ENCODE data around the gene CSRP1.

The CSRP1 gene

GRCh38 chr1:201542309-201543035 lies 35.5 kb upstream of the CSRP1 start:
- peak overlapping the region in 1 of 2 donors; percentile 32 for H3K4me3 ChIP-seq (replicated peaks in 1 of 2; ENCODE audit: low read depth in 2 of 2, low read length in 2 of 2)
- peak; percentile 68 to 90 for DNase-seq (ENCODE audit: low read depth in 2 of 2)

DNA sequence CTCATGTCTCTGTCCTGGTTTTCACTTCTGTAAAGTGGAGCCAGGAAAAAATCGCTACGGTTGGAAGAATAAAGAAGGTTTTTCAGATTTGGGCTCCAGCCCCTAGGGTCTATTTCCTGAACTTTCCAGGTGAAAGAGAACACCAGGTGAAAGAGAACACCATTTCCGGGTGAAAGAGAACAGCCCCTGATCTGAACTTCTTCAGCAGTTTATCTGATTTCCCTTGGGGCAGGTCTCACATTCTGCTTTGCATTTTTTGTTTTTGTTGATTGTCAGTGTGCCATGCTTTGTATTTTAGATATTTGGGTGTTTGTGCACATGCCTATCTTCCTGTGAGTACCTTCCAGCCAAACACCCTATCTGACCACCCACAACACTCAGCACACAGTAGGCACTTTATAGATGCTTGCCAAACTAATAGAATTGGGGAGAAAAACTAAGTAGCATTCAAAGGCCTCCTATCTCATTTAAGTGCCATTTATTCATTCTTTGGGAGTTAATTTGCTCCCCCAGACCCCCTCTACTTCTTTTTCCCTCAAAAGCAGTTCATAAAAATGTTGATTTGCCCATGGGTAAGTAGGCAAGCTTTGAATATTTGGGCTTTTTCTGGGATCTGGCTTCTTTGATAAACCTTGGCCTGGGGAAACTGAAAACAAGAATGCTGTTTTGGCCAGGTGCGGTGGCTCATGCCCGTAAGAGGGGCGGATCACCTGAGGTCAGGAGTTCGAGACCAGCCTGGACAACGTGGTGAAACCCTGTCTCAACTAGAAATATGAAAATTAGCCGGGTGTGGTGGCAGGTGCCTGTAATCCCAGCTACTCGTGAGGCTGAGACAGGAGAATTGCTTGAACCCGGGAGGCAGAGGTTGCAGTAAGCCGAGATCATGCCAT lies 34.2 kb upstream of the CSRP1 start:
- TF ChIP-seq CTCF (IDR thresholded peaks at IDR 0.05; ENCODE audit: low read depth, low read length) = no peak
- no peak for DNase-seq (ENCODE audit: low read depth in 2 of 2)
- peak overlapping the region in 1 of 2 donors; percentile 71 for H3K4me3 ChIP-seq (replicated peaks in 1 of 2; ENCODE audit: low read depth in 2 of 2, low read length in 2 of 2)

More at GRCh38 chr1:201542309-201543035, 35.5 kb upstream of the CSRP1 start:
- no peak for TF ChIP-seq CTCF (IDR thresholded peaks at IDR 0.05; ENCODE audit: low read depth, low read length)

GRCh38 chr1:201539561-201540431 lies 32.9 kb upstream of the CSRP1 start:
- no peak for TF ChIP-seq CTCF (IDR thresholded peaks at IDR 0.05; ENCODE audit: low read depth, low read length)
- peak overlapping the region; percentile 71 to 77 for H3K4me3 ChIP-seq (replicated peaks in 1 of 2; ENCODE audit: low read depth in 2 of 2, low read length in 2 of 2)

DNA sequence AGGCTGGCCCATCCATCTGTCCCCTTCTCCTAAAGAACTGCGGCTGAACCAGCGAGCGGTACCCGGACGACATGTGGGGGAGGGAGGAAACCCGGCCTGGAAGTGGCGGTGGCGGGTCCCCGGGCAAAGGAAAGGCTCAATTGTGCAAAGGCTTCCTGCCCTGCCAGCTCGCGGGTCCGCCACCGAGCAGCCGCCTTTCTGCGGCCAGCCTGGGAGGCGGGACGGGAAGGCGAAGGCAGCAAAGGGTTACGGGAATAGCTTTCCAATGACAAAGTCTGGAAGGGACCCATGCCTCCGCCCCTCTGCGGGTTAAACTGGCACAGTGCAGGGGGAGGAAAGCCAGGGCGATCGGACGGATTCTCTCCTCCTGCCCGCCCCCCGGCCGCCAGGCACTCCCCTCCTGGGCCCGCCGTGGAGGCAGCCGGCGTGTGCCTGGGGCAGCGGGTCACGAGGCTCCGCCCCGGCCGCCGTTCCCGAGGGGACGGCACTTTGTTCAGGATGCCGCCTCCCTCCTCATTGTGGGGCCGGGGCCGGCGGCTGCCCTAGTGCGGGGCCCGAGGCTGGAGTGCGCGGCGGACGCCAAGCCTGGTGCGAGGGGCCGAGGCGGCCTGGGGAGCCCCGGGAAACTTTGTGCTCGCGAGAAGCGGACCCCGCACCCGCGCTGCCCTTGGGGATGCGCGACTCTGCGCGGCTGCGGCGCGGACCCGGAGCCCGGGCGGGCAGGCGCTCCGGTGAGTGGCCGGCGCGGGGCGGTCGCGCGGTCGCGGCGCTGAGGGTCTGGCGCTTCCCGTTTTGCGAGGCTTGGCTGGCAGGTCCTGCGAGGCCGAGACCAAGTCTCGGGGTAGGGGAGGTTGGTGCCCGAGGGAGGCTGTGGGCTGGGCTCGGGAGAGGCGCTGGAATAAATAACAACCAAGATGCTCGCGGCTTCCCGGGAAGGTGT lies 32.0 kb upstream of the CSRP1 start, which contains the start of gene NAV1:
Gene NAV1 (plus strand): TSS at position 516 of the 940 bp plus-strand sequence. CDS start 83,758 bp downstream, outside the sequence.
- H3K4me3 ChIP-seq (replicated peaks in 1 of 2; ENCODE audit: low read depth in 2 of 2, low read length in 2 of 2) = peak within 1 kb of the TSS; percentile 71 to 77

More at GRCh38 chr1:201539561-201540431, 32.9 kb upstream of the CSRP1 start:
- DNase-seq (ENCODE audit: low read depth in 2 of 2) = peak in 1 of 2 donors; percentile 64

More for the DNA sequence above, 32.0 kb upstream of the CSRP1 start, which contains the start of gene NAV1:
- peak; percentile 78 to 87 for DNase-seq (ENCODE audit: low read depth in 2 of 2)
- peak; percentile 3 for TF ChIP-seq CTCF (IDR thresholded peaks at IDR 0.05; ENCODE audit: low read depth, low read length)
